ENCODE measurements around the gene MYADM. TPM values are rescaled to one million over a fixed set of nuclear protein-coding genes. Genes with fewer than 3 reads are reported as not detected.

Gene MYADM
- total RNA-seq, 4 donors from 2014 or later, result 20.4 to 49.2 (median 33.6) TPM

DNA sequence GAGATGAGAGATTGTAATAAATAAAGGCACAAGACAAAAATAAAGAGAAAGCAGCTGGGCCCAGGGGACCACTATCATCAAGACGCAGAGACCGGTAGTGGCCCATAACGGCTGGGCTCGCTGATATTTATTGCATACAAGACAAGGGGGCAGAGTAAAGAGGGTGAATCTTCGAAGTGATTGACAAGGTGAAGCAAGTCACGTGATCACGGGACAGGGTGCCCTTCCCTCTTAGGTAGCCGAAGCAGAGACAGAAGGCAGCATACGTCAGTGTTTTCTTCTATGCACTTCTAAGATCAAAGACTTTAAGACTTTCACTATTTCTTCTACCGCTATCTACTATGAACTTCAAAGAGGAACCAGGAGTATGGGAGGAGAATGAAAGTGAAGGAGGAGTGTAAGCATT lies 9.7 kb downstream of the MYADM start:
- H3K4me3 ChIP-seq (ENCODE audit: low read depth, poor library complexity, severe bottlenecking), result no peak overlapping the region
- DNase-seq (ENCODE audit: low spot score in 2 of 2), result no peak
- intact Hi-C loops (cut with DNase I; ENCODE audit: low total_unique reads), result no loop called here
- TF ChIP-seq, protein P1, sequence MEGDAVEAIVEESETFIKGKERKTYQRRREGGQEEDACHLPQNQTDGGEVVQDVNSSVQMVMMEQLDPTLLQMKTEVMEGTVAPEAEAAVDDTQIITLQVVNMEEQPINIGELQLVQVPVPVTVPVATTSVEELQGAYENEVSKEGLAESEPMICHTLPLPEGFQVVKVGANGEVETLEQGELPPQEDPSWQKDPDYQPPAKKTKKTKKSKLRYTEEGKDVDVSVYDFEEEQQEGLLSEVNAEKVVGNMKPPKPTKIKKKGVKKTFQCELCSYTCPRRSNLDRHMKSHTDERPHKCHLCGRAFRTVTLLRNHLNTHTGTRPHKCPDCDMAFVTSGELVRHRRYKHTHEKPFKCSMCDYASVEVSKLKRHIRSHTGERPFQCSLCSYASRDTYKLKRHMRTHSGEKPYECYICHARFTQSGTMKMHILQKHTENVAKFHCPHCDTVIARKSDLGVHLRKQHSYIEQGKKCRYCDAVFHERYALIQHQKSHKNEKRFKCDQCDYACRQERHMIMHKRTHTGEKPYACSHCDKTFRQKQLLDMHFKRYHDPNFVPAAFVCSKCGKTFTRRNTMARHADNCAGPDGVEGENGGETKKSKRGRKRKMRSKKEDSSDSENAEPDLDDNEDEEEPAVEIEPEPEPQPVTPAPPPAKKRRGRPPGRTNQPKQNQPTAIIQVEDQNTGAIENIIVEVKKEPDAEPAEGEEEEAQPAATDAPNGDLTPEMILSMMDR (IDR thresholded peaks at IDR 0.05), result no peak
- TF ChIP-seq POLR2A (IDR thresholded peaks at IDR 0.05), result no peak
- 53 to 66% methylated on average over 10 of the region's 10 CpGs for WGBS, 2 donors

DNA sequence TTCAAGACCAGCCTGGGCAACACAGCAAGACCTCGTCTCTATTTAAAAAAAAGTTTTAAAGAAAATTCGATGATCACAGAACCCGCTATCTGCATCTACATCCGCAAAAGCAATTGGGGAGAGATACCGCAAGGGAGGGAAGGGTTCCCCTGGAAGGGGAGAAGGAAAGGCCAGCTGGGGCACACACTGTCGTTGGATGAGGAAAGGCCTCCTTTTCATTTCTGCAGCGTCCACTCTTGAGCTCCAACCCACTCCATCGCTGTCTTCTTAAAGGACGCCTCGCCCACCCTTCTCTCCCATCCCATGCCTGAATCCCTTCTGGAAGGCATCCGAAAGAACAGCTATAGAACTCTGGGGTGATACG lies 11.1 kb downstream of the MYADM start:
- 52 to 55% methylated on average over 10 to 12 of the region's 12 CpGs for WGBS, 2 donors
- DNase-seq (ENCODE audit: low spot score in 2 of 2), result no peak
- H3K4me3 ChIP-seq (ENCODE audit: low read depth, poor library complexity, severe bottlenecking), result no peak overlapping the region
- TF ChIP-seq, protein P1 (IDR thresholded peaks at IDR 0.05), result no peak
- TF ChIP-seq POLR2A (IDR thresholded peaks at IDR 0.05), result no peak
- intact Hi-C loops (cut with DNase I; ENCODE audit: low total_unique reads), result no loop called here

DNA sequence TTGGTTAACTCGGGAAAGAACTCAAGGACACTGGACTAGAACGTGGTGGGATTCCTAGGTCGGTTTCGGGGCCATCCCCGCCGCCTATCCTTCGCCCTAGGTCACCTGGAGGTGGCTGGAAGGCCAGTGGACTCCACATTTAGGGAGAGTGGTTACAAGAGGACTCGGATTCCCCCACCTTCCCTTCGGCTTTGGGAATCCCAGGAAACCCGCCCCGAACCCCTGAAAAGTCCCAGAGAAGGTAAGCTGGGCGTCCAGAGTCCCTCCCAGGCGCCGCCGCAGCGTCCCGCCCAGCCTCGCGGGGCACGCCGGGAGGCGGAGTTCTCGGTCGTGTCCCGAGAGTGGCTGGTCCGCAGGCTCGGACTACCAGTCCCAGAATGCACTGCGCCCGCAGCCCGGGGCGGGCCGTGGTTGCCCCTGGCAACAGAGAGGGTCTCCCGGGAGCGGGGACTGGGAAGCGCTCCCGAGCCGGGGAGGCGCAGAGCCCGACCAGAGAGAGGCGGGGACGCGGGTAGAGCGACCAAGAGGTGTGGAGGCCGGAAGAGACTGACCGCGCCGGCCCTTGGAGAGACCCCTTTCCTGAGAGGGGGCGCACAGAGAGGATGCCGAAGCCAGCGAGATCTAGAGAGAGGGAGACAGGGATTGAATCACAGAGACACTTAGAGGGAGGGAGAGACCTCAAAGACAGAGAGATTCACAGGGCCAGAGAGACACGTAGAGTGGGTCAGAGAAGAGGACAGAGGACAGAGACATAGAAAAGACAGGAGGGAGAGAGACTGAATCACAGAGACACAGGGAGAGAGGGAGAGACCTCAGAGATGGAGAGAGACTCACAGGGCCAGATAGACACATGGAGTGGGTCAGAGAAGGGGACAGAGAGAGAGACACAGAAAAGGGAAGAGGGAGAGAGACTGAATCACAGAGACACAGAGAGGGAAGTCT lies 11.7 kb downstream of the MYADM start:
- DNase-seq (ENCODE audit: low spot score in 2 of 2), result peak; percentile 84 to 98
- TF ChIP-seq, protein P1 (IDR thresholded peaks at IDR 0.05), result no peak
- no peak for TF ChIP-seq POLR2A (IDR thresholded peaks at IDR 0.05)
- intact Hi-C loops (cut with DNase I; ENCODE audit: low total_unique reads), result no loop called here
- H3K4me3 ChIP-seq (ENCODE audit: low read depth, poor library complexity, severe bottlenecking), result no peak overlapping the region
- WGBS, 2 donors, result 2 to 5% methylated on average over 27 of the region's 51 CpGs

DNA sequence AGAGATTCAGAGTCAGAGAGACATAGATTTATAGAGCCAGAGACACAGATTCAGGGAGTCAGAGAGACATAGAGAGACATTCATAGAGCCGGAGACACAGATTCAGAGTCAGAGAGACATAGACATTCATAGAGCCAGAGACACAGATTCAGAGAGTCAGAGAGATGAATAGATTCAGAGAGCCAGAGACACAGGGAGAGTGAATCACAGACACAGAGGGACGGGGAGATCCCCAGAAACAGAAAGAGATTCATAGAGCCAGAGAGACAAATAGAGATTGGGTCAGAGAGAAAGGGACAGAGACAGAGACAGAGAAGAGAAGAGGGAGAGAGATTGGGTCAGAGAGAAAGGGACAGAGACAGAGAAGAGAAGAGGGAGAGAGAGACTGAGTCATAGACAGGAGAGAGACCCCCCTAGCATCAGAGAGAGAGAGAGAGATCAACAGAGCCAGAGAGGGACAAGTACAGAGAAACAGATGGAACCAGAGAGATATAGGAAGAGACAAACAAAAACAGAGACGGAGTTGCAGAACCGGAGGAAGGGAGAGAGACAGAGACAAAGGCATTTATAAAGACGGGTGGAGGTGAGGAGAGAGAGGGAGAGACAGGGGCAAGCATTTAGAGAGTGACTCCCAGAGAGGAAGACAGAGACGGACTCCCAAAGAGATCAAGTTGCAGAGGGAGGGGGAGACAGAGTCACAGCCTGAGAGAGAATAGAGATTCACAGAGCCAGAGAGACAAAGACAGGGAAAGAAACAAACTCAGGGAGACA lies 13.2 kb downstream of the MYADM start:
- no peak for DNase-seq (ENCODE audit: low spot score in 2 of 2)
- no peak overlapping the region for H3K4me3 ChIP-seq (ENCODE audit: low read depth, poor library complexity, severe bottlenecking)
- no peak for TF ChIP-seq POLR2A (IDR thresholded peaks at IDR 0.05)
- TF ChIP-seq, protein P1 (IDR thresholded peaks at IDR 0.05), result no peak
- intact Hi-C loops (cut with DNase I; ENCODE audit: low total_unique reads), result no loop called here
- WGBS, 2 donors, result 16 to 29% methylated on average over 6 of the region's 6 CpGs

DNA sequence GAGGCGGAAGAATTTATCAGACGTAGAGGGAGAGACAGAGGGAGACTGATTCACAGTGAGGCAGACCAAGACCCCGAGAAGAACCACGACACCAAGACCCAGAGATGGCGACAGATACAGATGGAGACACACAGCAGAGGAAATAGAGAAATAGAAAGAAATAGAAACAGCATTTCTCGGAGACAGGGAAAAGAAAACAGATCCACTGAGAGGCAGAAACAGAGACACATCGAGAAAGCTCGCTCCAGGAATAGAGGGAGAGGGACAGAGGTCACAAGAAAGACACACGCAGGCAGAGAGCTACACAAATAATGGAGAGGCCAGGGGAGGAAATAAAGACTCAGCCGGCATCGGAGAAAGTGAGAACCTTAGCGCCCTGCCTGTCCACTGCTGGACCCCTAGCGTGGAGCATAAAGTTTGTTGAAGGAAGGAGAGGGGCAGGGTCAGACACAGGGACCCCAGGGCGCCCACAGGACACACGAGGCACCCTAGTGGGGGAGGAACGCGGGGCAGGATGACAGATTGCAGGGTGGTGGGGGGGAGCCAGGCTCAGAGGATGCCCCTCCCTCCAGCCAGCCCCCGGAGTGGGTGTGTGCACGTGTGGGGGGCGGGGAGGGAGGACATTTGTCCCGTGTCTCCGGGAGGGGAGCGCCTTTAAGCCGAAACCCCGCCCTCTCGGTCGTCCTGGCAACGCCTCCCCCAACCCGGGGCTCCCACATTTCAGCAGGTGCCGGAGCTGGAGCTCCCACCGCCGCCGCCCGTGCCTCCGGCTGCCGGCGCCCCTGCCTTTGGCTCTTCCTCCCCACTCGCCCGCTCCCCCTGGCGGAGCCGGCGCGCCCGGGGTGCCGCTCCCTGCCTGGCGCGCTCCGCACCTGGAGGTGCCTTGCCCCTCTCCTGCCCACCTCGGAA lies 14.1 kb downstream of the MYADM start, which contains the start of gene PRKCG:
Gene PRKCG (plus strand): TSS at position 716 of the 909 bp plus-strand sequence. CDS start 298 bp downstream, outside the sequence.
- no peak within 1 kb of the TSS for H3K4me3 ChIP-seq (ENCODE audit: low read depth, poor library complexity, severe bottlenecking)
- 2 to 3% methylated on average over 47 to 49 of the region's 49 CpGs for WGBS, 2 donors
- TF ChIP-seq, protein P1 (IDR thresholded peaks at IDR 0.05), result no peak
- TF ChIP-seq POLR2A (IDR thresholded peaks at IDR 0.05), result no peak

More for the DNA sequence above, 14.1 kb downstream of the MYADM start, which contains the start of gene PRKCG:
- intact Hi-C loops (cut with DNase I; ENCODE audit: low total_unique reads), result no loop called here
- no peak for DNase-seq (ENCODE audit: low spot score in 2 of 2)

Data from lower leg skin (tissue), 4 donors.